NCI-H524 (cell line): ENCODE measurements around the gene UNC13B.

ENCODE experiments used
- DNase-seq, 2 experiments: peaks; one replicate each; lab custom pipeline; 2025; lab: John Stamatoyannopoulos, UW

Gene UNC13B

DNA sequence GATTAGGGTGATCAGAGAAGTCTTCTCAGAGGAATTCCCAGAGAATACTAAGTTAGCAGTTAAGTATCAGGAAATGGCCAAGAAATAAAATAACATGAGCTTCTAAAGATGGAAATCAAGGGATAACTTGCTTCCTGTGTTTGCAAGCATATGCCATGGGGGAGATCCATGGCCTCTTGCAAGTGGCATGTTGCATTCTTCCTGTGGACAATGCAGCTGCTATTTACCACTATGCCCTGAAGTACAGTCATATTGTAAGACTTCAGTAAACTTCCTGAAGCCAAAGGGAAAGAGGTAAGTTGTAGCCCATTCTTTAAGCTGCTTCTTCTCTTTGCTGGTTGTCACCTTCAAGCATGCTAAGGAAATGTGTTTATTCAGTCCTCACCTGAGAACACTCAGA, 173.4 kb downstream of the UNC13B start:
- no peak for DNase-seq

DNA sequence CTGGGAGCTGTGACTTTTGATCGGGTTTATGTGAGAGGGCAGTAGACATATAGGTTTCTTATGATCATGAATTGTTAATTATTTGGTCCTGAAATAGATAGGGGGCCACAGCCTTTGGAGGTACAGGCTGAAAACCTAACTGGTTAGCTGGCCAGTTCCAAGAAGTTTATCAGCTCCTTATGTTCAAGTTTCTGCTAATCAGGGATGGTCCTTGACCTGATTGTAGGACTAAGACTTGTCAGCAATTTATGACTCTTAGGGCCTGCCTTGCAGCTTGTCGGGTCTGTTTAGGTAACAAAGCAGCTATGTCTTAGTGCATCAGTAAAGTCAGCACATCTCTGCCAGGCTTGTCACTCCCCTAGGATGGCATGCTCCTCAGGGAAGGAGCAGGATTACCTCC, 176.3 kb downstream of the UNC13B start:
- DNase-seq: no peak

DNA sequence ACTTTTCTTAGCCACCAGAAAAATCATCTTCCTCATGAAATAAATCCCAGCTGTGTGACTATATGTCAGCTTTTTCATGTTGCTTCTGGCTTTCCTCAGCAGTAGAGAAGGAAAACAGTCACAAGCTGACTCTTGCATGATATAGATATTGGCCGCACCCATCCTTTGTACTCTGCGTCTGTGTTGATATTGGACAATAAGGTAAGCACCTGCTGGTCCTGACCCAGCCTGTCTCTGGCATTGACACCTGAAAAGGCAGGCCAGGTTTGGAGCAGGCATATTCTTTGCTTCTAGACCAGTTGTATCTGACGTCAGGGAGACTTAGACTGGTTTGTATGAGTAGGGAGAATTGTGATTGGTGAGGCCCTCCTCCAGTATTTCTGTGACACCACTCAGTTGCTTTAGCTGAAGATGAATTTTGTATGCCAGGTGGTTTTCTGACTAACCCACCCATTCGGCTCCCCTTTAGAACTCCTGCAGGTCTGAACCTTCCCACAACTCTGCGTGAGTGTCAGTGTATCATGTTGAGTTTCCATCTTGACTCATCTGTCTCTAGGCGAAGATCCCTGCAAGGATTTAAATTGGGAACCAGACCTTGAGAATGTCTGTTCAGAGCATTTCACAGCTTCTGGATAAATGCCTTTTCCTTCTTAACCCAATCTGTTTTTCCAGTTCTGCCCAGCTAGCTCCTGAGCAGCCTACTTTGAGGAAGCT, 176.9 kb downstream of the UNC13B start:
- no peak for DNase-seq

DNA sequence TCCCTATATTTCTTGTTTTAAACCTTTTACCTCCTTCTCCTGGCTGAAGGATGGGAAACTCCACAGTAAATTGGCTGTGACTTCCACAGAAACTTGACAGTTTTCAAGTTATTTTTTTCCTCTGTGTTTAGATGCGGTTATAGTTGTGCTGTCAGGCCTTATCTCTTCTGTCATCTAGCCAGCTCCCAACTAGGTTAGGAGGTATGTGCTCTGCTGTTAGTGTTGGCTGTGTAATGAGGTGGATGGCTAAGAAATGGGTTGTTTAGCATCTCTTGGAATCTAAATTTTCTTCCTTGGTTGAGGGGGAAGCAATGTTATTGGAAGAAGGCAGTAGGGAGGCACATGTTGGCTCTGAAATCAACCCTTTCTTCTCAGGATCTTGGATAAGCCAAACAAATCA, 178.2 kb downstream of the UNC13B start:
- DNase-seq: no peak

DNA sequence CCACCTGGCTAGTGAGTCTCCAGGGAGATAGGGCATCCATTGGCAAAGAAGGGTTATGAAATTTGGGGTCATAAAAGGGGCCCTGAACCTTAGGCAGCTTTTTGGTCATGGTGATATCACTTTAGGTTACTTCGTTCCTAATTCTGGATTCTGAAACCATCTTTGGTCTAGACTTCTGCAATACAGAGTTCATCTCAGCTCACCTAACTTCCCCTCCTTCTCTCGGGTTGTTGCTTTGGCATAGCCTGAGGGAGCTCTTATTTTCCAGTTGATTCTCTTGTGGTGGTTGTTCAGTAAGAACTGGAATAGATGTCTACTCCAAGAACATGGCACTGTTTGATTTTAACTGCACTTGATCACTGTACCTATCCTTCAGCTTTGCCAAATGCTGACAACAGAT, 179.2 kb downstream of the UNC13B start:
- DNase-seq: no peak

DNA sequence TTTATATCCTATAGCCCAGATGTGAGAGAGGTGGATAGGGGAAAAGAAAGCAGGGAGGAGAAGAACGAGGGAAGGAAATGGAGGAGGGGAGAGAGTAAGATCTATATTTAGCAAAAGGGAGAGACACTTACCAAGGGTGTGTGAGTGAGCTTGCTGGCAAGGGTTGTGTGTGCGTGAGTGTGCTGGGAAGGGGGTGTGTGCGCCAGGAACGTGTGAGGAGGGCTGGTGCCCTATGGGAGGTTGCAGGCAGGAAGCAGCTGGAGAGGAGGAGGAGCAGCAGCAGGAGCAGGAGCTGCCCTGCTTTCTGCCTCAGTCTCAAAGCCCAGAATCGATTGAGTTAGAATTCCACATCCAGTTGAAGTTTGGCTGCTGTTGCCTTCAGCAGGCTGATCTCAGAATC, 179.8 kb downstream of the UNC13B start:
- no peak for DNase-seq

DNA sequence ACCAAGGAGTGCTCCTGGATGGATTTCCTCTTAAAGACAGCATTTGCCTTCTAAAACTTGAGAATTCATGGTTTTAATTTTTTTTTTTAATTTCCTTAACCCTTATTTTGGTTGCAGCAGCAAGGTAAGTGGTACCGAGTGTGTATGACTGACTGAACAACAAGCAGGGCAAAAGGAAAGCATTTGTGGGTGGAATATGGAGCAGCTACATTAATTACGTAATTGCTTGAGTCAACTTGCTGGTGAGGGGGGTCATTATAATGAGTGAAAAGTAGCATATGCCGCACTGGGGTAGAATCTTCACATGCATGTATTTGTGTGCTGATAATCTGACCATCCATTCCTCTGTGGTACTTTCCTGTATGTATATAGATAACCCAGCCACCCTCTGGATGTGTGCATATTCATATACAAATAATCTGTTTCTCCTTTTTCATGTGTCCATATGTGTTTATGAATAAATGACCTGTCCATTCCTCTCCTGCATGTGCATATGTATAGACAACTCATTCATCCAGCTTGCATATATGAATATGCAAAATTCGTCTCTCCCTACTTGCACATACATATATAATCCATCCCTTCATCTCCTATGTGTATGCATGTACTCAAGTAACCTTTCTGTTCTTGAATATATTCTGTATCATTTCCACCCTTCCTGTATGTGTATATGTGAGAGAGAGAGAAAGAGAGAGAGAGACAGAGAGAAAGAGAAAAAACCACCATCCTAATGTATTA, 180.6 kb downstream of the UNC13B start:
- no peak for DNase-seq

DNA sequence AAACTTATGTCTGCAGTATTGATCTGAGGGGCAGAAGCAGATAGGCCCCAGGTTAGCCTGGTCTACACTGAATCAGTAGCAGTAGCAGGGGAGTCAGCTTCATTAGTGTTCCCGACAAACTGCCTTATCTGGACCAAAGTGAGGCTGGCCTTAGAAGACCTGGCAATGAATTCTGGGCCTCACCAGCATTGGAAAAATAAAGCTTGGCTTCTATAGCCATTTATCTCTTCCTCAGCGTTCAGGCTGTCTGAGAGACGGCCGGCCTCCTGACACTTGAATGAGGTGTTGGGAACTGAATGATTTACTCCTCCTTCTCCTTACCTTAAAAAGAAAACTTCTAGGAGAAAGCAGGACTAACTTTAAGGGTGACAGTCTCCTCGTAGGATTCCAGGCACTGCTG, 186.3 kb downstream of the UNC13B start:
- no peak for DNase-seq

DNA sequence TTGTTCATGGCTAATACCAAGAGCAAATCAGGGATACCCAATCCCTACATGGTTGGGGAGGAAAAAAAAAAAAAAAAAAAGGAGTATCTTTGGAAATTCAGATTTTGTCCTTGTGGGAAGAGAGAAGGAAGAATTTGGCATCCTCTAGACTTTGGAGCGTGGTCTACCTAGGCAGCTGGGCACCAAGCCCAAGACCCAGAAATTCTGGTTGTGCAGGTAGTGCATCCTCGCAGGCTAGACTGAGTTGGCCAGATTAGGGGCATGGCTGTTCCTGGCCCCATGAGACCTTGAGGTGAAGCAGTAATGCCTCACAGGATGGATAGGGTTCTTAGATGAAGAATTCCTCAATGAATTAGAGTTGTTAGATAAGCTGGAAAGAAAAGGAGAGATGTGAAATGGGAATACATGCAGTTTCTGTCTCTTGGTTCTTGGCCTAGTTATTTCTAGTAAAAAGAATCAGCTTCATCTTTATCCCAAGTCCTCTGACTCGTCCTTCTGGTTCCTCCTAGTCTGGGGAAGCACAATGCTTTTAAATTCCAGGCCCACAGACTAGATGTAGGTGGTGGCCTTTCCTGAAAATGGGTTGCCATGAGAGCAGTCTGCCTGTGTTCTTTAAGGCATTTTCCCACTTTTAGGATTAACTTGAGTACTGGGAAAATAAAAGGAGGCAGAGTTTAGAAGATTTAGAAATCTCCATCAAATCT, 187.6 kb downstream of the UNC13B start:
- no peak for DNase-seq

DNA sequence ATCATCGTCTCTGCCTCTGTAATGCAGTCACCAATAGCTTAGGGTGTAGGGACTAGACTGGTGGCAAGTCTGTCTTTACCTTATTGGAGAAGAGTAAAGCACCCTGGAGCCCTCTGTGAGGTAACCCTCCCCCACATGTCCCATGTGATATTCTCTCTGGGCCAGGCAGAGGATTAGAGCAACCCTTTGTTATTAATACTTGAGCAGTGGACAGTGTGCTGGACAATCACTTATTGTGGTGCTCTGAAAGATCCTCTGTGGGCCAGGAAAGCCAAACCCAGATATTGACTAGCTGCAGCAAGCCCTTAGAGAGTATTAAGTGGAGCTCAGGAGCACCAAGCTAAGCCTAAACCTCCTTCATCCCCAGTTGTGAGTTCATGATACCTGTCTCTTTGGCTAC, 188.4 kb downstream of the UNC13B start:
- no peak for DNase-seq

DNA sequence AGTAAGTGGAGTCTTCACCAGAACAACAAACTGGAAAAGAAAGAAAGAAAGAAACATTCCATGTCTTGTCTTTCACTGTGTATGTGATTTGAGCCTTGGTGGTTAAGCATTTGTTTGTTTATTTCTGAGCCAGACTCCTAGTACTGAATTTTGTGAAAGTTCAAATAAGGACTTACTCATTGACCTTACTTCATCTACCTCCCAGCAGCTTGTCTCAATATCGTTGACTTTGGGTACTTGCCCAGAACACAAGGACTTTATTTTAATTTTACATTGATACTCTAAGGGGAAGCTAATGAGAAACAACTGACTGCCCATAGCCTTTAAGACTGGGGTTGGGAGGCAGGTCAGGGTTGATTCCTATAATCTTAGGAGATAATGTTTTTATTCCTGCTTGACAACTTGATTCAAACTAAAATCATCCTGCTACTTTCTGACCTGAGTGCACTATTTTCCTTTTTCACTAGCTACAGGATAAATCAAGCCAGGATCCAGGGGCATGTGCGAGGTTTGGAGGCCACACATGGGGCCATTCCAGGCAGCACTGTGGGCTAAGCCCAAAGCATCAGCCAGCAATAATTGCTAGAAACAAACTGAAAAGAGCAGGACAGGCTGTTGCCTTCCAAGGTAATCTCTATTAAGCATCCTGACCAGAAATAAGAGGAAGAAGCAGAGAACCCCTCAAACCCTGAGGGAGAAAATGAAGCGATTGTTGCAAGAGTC, 189.2 kb downstream of the UNC13B start:
- no peak for DNase-seq

DNA sequence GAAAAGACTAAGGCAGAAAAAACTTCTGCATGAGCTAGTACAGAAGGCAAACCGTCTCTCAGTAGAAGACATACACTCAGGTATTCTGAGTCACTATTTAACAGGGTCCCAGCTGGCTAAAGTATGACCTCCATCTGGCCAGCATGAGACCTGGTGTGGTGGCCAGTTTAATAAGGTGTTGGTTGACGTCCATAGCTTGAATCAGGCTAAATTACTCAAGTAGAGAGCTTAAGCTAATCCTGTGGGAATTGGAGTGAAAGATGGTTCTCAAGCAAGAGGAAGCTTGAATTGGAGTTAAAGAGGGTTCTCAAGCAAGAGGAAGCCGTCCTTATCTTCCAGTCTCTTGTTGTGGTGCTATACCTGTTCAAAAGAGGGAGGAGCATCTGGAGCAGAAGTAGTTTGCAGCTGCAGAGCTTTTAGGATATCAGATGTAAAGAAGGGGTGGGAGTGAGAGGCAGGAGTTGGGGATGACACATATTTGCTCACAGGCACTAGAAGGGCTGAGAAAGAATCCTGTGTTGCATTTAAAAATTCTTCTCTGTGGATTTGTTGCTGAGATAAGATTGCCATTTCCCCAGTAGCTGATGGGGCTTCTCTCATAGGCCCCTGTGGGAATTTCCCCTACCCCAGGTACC, 192.0 kb downstream of the UNC13B start:
- DNase-seq: no peak

DNA sequence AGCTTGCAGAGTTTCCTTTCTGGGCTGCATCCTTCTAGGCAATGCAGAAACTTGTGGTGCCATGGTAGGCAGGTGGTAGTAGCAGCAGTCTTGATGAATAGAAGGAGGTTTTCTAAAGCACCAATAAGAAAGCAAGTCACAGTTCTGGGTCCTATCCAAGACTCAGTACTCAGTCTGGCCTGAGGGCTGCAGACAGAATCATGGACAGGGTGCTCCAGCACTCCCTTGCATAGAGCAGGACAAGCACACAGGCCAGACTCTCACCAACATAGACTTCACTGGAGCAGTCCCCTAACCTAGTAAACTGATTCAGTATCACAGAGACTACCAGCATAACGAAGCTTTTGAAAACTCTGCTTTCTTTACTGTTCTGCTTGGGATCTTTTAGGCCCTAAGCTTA, 194.1 kb downstream of the UNC13B start:
- no peak for DNase-seq

DNA sequence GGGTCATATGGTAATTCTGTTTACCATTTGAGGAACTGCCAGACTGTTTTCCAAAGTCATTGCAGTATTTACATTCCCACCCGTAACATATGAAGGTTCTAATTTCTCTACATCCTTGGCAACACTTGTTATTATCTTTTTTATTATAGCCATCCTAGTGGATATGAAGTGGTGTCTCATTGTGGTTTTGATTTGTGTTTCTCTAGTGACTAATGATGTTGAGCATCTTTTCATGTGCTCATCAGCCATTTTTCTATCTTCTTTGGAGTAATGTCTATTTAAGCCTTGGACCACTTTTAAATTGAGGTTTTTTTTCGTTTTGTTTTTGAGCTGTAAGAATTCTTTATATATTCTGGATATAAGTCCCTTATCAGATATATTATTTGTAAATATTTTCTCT, 195.3 kb downstream of the UNC13B start:
- no peak for DNase-seq

DNA sequence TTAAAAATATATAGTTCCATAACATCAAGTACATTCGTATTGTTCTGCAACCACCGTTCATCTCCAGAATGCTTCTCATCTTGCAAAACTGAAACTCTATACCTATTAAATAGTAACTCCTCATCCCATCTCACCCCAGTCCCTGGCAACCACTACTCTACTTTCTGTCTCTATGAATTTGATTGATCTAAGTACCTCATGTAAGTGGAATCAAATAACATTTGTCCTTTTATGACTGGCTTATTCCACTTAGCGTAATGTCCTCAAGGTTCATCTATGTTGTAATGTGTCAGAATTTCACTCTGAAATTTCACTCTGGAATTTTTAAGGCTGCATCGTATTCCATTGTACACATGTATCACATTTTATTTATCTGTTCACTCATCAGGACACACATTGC, 196.0 kb downstream of the UNC13B start:
- no peak for DNase-seq

DNA sequence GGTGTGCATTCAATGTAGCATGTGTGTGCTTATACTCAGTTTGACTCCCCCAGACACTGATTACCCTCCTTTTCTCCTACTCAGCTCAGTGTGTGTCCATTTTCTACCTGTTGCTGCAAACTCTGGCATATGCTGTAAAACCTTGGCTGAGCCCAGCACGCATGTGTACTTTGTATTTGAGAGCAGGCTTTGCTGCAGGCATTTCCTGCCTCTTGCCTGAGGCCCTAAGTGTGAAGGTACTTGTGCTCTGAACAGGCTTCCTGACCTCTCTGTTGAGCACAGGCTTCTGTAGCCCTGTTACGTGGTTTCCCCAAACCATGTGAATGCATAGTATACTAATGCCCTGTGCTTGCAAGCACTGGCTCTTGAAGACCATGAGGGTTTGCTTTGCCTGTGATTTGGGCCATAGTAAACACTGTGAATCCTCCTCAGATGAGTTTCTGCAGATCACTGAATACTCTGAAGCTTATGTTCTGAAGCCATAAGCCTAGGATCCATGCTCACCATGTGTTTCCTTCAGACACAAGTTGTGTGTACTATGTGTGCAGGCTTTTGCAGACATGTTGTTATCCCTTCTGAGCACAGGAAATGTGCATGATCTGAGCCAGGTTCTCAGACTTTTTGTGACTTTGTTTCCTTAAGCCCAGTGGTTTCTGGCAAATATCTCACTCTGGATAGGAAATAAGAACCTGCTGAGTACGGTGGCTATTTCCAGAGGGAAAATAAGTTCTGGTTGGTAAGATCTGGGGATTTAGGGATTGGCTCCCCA, 203.2 kb downstream of the UNC13B start:
- no peak for DNase-seq

DNA sequence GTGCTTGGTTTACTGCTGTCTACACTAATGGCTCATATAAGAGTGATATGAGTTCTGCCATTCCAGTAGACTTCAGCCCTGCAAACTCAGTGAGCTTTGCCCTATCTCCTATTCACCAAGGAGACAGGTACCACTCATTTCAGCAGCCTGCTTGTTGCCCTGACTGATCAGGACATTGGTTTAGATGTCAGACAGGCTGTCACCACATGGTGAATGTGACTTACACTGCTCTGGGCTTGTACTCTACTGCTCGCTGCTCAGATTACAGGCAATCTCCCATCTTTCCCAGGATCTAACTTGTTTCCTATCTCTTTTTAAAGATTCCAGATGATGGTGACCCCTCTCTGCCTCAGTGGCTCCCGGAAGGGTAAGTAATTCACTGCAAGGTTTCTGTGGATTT, 204.8 kb downstream of the UNC13B start:
- DNase-seq: no peak

DNA sequence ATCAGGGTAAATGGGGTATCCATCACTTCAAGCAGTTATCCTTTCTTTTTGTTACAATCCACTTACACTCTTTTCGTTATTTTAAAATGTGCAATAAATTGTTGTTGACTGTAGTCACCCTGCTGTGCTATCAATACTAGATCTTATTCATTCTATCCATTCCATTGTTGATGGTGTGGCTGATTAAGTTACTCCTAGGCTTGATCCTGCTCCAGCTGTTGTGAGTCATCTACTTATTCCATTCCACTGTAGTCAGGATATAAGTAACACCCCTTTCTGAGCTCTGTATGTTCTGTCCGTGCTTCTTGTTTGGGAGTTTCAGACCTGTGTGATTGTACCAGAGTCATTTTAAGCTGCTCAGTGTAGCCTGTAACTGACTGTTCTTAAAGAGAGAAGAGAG, 205.6 kb downstream of the UNC13B start:
- DNase-seq: no peak

DNA sequence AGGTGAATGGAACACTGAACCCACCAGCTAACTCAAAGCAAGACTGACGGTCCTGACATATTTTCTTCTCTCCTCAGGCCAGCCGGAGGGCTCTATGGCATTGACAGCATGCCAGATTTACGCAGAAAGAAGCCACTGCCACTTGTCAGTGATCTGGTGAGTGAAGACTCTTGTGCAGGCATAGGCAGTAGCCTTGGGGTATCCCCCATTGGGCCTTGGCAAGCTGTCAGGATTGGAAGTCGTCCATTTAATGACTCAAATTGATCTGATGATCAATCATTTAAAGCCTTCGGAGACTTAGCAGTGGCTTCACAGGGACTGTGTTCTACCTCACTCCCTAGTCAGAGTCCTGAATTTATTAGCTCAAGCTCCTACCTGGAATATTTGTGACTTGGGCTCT, 208.4 kb downstream of the UNC13B start:
- no peak for DNase-seq

DNA sequence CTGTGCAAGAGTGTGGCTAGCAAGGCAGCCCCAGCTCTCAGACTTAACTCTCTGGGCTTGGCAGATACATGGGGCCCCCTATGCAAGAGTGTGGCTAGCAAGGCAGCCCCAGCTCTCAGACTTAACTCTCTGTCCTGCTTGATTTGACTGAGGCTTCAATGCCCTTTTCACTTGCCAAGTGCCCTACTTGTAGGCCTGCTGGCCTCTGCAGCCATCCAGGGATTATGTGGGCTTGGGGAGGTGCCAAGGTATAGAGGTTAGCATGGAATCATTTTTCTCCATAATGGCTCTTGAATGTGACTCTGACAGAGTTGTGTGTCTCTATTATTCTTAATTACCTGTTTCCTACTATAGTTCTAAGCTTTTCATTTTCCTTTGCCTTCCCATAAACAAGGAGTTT, 212.6 kb downstream of the UNC13B start:
- no peak for DNase-seq

DNA sequence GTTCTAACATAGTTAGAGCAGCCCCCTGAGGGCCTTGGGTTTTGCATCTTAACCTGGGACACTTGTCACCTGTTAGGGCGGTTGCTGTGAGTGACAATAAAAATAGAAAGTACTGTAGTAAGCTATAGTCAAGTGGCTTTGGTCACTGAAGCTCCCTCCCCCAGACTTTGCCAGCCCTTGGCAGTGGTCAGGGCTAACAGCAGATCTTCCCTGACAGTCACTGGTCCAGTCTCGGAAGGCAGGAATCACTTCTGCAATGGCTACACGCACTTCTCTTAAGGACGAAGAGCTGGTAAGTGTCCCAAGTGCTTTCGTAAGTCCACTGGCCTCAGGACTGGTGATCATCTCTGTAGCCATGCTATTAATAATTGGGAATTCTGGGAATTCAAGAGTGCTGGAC, 213.1 kb downstream of the UNC13B start:
- DNase-seq: no peak
